Spleen (tissue), 7 donors: ENCODE measurements around the gene MMRN2.

Experiments
- CTCF ChIP-seq, 11 experiments: fragments of 200-600 bp in 7 of 11; fragments of 450-650 bp in 4 of 11; sonication (generic) in 4 of 11; IDR thresholded peaks in 8 of 11; conservative IDR thresholded peaks in 3 of 11; 1 replicate in 7 of 11; 2 replicates in 4 of 11; pipeline versions ENCODE4 v1.4.0 to v1.8.0; 2016 to 2021; ENCODE audit warnings: antibody characterized with exemption in 11 of 11, inconsistent platforms in 4 of 11, mild to moderate bottlenecking in 1 of 11
- POLR2A ChIP-seq, 3 donors: fragments of 450-650 bp; IDR thresholded peaks; one replicate each; pipeline ENCODE4 v1.5.1; 2017; ENCODE audit warnings: antibody characterized with exemption in 3 of 3, mild to moderate bottlenecking in 1 of 3
- POLR2AphosphoS5 ChIP-seq, 3 donors: sonication (generic); formaldehyde crosslinking; IDR thresholded peaks; one replicate each; pipeline ENCODE4 v1.5.1; 2017; ENCODE audit warnings: antibody characterized with exemption in 3 of 3
- donor health status: DM: no; HTN: no; CAD: no; lungs with moderate emphysema.
- donor health status: DM: no; HTN: no; CAD: no.
- donor health status: DM: no; HTN: no; CAD: no.

DNA sequence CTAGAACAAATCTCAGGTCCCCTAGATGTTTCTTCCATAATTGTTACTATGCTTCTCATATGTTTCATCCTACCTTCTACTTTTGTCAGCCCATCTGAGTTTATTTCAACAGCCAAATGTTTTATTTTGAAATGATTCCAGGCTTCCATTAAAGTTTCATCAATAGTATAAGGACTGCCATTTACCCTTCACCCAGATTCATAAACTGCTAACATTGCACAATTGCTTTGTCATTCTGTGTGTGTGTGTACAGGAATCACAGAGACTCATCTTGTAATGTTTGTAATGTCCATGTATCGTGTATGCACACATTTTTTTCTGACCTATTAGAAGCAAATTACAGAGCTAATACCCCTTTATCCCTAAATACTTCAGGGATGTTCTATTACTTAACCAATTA, 25.5 kb downstream of the MMRN2 start:
- no peak for TF ChIP-seq CTCF (IDR thresholded peaks at IDR 0.05 in 8 of 11, conservative IDR thresholded peaks at IDR 0.05 in 3 of 11)
- TF ChIP-seq POLR2AphosphoS5 (IDR thresholded peaks at IDR 0.05): no peak
- TF ChIP-seq POLR2A (IDR thresholded peaks at IDR 0.05): no peak
